Activated T-helper 1 cell treated with Interleukin-2 at 50 U/mL for 16 hours (primary cell): ENCODE measurements around the gene KCNN2.
"Not testable (repeated sequence)": the region's sequence is repeated elsewhere in the genome, so short reads cannot be mapped to it uniquely, and the experiment has no call there.

Source experiments
- DNase-seq: peaks from one replicate; pipeline ENCODE4 v3.0.0-alpha.2; 2020; ENCODE audit warnings: low read depth

Gene KCNN2

DNA sequence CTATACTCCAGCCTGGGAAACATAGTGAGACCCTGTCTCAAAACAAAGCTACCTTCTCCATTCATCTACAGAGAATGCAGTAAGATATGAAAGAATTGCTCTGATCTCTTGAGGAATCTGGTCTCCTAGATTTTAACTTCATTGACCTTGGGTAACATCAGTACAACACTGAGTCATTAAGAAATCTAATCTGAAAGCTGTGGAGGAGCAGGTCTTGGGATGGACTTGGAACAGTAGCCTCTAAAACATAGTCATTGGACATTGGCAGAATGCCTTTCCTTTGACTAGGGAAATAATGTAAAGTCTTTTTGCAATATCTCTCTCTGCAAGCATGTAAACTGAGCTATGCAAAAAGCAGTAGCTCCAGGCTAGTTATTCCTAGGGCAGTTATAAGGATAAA, 58.1 kb downstream of the KCNN2 start:
- no peak for DNase-seq

DNA sequence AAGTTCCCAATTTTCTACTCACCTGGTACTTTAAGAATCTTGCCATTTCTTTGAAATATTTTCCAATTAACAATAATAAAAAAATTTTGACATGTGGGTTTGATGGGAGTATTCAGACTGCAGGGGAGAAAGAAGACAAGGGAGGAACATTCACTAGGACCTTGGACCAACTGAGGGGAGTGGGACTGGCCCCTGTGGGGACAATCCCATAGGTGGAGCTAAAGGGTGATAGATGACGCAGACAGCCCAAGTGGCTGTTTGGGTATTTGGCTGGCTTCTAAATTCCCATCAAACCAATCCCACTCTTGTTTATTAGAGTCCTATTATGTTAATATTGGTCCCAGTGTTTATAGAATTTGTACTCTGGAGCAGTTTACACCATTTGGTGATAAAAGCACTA, 65.3 kb downstream of the KCNN2 start:
- no peak for DNase-seq

DNA sequence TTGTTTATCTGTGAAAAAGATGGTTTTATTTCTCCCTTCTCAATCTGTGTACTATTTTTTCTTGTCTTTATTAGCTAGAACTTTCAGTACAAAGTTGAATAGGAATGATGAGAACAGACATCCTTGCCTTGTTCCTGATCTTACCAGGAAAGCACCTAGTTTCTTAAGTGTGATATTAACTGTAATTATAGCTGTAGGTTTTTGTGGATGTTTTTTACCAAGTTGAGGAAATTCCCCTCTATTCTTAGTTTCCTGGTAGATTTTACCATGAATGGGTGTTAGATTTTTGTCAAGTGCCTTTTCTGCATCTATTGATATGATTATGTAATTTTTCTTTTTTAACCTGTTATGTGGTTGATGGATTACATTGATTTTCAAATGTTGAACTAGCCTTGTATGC, 68.7 kb downstream of the KCNN2 start:
- DNase-seq: no peak

DNA sequence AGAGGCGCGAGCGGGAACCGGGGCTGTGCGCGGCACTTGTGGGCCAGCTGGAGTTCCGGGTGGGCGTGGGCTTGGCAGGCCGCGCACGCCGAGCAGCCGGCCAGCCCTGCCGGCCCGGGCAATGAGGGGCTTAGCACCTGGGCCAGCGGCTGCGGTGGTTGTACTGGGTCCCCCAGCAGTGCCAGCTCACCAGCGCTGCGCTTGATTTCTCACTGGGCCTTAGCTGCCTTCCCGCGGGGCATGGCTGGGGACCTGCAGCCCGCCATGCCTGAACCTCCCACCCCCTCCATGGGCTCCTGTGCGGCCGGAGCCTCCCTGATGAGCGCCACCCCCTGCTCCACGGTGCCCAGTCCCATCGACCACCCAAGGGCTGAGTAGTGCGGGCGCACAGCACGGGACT, 70.8 kb downstream of the KCNN2 start:
- not testable (repeated sequence) for DNase-seq

DNA sequence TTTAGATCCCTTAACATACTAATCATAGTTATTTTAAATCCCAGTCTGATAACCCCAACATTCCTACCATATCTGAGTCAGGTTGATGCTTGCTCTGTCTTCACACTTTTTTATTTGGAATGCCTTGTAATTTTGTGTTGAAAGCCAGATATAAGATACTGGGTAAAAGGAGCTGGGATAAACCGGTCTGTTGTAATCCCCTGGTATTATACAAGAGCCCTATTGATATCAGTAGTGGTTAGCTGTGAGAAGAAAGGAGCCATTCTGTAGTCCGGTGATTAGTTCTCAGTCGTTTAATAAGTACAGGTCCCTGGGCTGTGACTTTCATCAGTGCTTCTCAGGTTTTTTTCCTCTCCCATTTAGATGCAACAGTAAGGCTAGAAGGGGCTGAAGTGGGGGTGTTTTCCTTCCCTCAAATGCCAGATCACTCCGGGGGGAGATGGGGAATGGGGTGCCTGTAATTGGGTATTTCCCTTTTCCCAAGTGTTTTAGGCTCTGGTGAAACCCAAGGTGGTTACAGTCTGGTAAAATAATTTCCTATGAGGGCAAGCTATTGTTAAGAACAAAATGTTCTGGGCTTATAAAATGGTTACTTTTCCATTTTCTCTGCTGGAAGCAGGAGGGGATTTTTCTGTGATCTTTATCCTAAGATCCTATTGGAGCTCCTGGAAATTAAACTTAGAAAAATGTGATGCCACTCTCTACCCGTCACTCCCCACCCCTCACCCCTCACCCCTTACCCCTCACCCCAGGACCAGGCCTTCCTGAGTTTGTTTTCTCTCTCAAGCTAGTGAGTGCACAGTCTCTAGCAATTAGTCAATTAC, 72.7 kb downstream of the KCNN2 start:
- no peak for DNase-seq

DNA sequence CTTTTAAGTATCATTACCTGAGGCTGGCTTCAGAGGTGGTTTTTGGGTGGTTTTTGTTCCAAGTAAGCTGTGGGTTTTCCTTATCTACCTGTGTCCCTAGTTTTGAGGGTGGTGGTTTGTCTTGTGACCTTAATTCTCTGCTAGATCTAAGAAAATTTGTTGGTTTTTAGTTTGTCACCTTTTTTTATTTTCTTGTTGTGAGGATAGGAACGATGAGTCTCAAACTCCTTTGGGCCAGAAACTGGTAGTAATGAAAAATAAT, 73.3 kb downstream of the KCNN2 start:
- no peak for DNase-seq

DNA sequence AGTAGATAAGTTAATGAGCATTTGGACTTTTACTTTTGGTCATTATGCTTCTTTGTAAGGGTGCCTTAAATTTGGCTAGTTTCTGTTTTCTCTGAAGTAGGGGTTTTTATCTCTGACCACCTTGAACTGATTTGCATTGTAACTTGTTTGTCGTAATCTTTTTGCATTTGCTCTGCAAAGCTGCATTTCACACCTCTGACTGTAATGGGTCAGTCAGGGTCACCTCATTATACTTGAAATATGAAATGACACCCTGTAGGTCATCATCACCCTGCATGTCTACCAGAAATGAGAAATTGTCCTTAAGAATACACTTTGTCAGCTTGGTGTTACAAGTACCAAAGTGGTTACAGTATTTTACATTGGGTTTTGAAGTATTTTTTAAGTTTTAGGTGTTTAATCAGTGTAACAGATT, 74.0 kb downstream of the KCNN2 start:
- no peak for DNase-seq

DNA sequence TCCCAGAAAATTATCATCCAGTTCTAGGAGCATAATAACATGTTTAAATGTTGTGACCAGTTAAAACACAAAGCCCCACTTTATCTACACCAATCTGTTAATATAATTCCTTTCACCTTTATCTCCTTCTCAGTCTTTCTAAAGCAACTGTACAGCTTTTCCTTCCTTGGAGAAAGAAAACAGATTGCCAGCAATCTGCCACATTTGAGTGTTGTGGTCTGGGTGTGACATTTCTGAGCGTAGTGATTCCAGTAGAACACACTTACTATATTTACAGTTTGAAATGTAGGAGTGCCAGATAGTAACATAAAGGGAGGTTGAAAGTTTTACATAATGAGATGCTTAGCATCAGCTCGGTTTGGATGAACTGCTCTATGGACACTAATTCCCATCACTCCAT, 76.1 kb downstream of the KCNN2 start:
- no peak for DNase-seq

DNA sequence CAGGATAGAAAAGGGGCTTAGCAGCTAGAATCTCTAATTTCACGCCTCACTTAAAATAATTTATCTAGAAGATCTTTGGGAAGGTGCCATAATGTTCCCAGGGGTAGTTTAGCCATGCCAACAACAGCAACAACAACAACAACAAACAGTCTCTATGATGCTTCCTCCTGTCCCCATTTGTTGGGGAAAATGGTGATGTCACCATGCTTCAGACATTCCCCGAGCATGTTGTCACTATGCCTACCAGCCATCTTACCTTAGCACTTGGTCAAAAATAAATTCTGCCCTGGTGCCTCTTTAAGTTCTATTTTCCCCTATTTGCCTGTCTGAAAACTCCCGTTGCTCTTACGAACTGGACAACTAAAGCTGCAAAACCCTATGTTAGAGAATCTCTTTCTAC, 76.6 kb downstream of the KCNN2 start:
- no peak for DNase-seq

DNA sequence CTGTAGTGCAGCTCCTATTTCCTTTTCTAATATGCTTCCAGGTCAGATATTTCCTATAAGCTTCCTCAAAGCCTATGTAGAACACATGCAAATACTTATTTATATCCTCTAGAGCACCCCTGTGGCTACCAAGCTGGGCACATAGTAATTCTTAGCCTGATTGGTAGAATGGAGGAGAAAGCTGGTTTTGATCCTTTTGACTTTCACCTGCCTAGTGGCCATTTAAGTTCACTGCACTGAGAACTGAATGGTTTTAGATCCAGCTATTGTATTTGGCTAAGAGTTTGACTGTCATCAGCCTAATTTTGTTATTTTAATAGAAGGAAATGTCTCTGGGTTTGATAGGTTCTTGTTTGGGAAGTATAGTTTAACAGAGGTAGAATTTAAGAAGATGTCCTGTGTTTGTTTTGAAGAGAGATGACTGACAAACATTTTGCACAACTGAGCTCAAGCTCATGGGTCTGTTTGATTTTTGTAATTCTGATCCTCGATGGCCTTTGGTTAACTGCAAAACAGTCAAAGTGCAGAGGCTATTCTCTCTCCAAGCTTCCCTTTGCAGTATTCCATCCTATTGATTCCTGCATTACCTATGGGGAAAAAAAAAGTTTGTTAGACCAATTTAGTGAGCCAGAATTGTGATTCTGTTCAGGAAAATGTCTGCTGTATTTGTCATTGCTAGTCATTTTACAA, 85.4 kb downstream of the KCNN2 start:
- DNase-seq: no peak

DNA sequence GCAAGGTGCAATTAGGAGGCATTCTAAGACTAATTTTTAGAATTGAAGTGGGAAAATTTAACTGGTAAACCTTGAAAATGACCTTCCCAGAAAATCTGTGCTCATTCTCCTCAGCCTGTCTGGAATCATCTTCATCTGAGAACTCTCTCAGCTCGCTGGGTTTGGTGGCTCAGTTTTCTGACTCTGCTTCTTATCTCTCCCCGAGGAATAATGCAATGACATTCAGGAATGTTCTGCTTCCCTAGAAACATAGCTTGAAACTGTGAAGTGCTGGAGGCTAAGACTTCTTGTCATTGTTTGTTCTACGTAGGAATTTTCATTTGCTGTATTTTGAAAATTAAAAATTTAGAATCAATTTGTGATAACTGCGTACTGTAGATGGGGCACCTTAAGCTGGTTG, 86.6 kb downstream of the KCNN2 start:
- DNase-seq: no peak

DNA sequence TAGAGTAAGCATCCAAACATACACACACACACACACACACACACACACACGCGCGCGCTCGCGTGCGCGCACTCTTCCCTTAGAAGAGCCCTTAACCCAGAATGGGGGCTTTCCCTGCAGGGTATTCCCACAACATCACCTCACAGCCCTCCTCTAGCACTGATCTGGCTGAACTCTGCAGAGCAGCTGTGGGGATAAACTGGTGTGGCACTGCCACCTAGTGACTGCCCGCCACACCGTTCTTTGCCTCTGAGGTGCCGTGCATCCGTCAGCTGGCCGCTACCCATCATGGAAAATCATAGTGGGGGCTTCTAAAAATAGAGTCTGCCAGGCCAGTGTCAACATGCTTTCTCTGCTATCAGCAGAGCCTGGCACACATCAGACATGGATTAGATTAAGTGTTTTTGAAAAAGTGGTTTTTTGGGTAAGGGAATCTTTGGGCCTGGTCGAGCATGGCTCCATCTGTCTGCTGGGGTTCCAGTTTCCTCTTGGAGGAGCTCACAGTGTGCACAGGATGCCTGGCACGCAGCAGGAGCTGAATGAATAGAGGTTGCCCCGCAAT, 88.1 kb downstream of the KCNN2 start:
- DNase-seq: no peak

DNA sequence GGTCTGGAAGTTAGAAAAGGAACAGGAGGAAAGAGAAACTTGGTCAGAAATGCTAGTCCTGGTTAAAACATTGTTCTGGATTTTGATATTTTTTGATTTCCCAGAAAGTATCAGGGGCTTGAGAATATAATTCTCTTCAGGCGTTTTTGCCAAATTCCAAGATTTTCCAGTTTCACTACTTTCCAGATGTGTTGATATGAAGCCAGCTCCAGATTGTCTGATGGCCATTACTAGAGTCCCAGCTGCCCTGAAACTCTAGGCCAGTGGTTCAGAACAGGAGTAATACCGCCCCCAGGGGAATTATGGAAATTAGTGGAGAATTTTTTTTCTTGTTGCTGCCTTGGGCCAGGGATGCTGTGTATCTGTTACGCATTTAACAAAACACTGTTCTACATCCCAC, 88.6 kb downstream of the KCNN2 start:
- no peak for DNase-seq

DNA sequence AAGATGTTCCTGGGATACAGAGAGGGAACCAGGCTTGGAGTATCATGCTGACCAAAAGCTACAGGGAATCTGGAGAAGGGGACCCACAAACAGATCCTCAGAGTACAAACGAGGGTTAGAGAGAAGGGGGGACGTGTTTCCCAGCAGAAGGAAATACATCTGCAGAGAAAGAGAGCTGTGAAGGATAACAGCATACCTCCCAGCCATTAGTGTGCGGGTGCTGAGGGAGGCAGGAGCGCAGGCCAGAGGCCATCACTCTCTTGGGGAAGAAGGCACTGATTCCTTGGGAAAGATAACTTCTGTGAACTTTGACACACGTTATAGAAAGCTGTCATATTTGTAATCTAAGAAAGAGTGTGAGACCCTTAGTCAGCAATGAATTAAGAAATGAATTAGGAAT, 96.9 kb downstream of the KCNN2 start:
- no peak for DNase-seq

DNA sequence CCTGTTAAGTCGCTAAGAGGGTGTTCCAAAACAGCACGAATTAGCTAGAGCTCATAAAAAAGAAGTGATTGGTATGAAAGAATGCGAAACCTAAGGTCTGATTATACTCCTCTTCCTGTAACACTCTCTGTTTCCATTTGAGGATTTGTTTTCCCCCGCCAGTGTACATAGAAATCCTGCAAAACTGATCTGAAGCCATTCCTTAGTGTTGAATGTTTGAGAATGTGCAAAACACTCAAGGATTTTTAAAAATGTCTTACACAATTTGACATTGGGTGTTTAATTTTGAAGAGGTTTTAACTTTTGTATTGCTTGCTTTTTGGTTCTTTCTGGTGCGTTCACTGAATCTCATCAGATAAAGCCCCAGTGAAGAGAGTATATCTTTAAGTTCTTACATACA, 105.3 kb downstream of the KCNN2 start:
- DNase-seq: no peak

DNA sequence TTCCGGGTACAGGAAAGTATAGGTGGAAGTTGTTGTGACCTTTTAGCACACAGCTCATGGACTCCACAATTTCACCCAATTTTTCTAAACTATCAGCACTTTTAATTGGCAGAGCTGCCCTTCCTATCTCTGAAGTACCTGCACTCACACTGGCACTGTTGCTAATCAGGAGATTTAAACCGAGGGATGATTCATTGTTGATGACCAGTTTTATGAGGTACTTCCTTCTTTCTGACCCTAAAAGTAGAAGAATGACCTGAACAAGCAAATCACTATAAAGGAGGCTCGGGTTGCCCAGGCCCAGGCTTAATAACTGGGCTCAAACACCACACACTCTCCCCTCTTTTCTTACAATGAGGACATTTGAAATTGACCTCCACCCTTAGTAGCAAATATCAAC, 105.9 kb downstream of the KCNN2 start:
- DNase-seq: no peak

DNA sequence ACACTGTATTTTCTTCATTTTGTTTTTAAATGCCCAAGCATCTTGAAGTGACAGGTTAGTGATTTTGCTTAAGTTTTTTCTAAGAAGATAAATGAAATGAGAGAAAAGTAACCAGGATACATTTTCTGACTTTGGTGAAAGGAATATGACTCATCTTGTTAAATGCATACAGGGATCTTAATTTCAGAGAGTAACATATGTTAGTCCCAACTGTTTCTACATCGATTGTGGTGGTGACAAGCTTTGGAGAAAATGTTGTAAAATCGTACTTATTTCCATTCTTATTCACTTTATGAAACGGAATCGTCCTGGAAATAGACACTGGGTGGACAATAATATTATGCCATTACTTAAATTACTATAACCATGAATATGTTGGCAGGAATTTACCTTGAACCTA, 107.5 kb downstream of the KCNN2 start:
- no peak for DNase-seq

DNA sequence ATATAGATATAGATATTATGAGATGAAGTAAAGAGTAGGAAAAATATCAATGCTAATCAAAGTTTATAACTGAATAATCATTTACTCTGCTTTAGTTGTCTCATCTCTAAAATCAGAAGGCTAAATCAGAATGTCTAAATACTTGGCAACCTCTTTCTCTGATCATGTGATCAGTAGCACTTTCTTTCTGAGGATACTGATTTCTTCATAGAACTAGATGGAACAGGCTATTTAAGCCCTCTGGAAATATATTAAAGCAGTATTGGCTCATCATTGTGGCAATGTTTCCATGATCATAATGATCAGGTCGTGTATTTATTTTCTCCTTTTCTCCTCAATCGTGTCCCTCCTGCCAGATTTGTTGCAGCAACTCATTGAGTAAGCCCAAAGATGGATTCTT, 109.7 kb downstream of the KCNN2 start:
- no peak for DNase-seq

DNA sequence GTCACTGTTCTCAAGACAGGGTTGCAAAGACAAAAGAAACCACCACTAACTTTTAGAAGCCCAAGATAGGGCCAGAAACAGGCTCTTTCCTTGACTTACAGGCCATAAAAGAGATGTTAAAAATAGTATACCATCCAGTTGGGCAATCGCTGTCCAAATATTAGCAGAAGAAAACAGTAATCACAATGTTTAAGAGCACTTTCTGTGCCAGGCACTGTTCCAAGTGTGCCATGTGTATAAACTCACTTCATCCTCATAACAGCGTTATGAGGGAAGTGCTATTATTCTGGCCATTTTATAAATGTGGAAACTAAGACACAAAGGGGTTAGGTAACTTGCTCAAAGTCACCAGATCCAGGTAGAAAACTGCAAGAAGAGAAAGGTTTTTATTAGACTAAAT, 111.7 kb downstream of the KCNN2 start:
- no peak for DNase-seq

DNA sequence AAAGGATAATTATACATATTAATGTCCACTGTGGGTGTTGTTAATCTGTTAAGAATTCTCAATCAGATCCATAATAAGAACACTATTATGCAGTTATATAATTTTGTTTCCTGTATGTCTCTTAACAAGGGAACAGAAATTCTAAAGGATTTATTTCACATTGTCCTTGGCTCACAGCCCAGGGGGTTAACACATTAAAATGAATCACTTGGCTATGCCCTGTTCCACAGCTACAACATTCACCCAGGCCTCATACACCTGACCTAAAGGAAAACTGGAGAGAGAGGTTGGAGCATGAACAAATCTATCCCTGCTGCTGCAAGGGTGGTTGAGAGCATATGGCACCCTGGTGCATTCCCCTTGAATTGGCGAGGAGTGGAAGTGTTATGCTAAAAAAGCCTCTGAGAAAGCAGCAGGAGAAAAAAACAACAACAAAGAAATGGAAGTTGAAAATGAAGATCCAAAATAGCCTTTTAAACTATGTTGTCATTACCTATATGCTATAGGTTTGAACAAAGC, 116.0 kb downstream of the KCNN2 start:
- DNase-seq: no peak

DNA sequence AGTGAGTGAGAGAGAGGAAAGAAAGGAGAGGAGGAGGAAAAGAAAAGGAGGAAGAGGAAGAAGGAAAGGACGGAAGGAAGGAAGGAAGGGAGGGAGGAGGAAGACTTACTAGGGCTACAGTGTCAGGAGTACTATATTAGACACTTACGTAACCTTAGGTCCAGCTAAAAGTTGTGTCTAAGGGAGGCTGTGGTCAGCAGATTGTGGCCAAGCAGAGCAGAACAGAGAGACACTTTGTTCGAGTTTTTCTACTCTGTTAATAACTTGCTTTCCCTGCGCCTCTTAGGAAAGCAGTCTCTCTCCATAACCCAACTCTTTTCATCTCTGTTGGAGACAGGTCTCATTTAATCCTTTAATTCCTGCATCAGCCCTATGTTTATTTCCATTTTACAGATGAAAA, 138.9 kb downstream of the KCNN2 start:
- DNase-seq: no peak

DNA sequence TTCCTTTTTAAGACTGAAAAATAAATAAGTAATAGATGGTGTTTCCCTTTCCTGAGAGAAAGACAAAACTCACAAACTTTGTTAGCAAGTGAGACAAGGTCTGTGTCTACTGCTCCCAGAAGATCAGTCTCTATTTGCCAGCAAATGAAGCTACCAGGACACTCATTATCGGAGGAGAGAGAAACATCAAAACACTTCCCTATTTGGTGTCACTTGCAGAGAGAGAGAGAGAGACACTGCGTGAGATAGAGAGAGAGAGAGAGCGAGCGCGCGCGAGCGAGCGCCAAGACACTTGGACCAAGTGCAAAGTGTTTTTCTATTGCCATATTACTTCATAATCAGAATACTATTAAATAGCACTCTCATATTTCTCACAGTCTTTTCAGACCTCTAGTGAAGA, 142.7 kb downstream of the KCNN2 start:
- no peak for DNase-seq

DNA sequence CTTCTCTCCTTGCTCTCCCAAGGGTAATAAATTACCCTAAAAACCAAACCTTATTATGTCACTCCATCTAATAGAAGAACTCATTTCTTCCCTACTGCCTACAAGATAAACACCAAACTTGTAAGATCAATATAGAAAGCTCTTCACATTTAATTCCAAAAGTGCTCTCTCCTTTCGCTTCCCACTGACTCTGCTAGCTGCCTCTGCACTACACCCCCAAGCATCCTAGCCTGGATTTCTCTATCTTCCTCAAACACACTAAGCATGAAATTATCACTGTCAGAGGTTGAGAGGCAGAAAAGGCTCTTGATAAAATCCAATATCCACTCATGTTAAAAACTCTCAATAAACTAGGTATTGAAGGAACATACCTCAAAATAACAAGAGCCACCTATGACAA, 162.4 kb downstream of the KCNN2 start:
- DNase-seq: no peak

DNA sequence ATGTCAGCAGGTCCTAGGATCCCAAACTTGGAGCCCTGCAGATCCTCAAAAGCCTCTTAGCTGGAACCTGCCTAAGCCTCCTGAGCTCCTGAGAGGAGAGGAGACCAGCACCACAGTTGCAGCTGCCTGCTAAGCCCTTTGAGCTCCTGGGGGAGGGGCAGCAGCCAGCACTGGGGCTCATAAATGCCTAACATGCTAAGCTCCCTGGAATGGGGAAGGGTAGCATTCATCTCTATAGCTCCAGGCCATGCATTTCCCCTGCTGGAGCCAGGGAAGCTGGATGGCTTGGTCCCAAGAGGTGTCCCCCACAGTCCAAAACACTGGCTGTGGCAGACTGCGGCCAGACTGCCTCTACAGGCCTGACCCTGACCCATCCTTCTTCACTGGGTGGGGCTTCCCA, 182.7 kb downstream of the KCNN2 start:
- DNase-seq: no peak
